ENCODE data around the gene C5orf58.
A peak's percentile ranks its signal among the peaks of the same experiment; 100 is the strongest.

Gene C5orf58

GRCh38 chr5:170206216-170206615 is 26.6 kb upstream of the C5orf58 start:
- Histone ChIP-seq H3K4ac (ENCODE audit: low read depth in 1 of 2, low read length in 2 of 2) (no peak overlapping the region), H3K79me1 (replicated peaks; ENCODE audit: low read length, poor library complexity, severe bottlenecking) (no peaks in the 10 kb centered on the region), H3K14ac (ENCODE audit: low read length in 2 of 2) (no peak overlapping the region), H3K9me3 (ENCODE audit: control insufficient read depth, low read length) (peaks cover 8% of the 10 kb centered on the region), H3K27ac (ENCODE audit: low read length, poor library complexity, severe bottlenecking) (no peak overlapping the region), H3K4me2 (ENCODE audit: low read length, poor library complexity, severe bottlenecking) (no peak overlapping the region), H3K36me3 (ENCODE audit: control insufficient read depth in 1 of 2, insufficient read depth in 2 of 2, low read depth in 1 of 2, low read length in 2 of 2) (no peaks in the 10 kb centered on the region), H2AFZ (ENCODE audit: low read depth, low read length) (no peak overlapping the region), H3K4me3 (ENCODE audit: insufficient read depth in 1 of 2, low read depth in 1 of 2, low read length in 2 of 2) (no peak overlapping the region), H3K27me3 (ENCODE audit: control insufficient read depth in 1 of 2, insufficient read depth in 1 of 2, low read length in 2 of 2) (peaks cover 8 to 41% of the 10 kb centered on the region in 2 experiments), H2BK15ac (ENCODE audit: low read depth, poor library complexity, severe bottlenecking) (no peak overlapping the region), H4K91ac (ENCODE audit: low read length) (no peak overlapping the region), H3K9ac (ENCODE audit: low read length) (no peak overlapping the region), H4K8ac (ENCODE audit: low read length) (no peak overlapping the region), H2BK5ac (ENCODE audit: low read depth, low read length, poor library complexity, severe bottlenecking) (no peak overlapping the region), H3K4me1 (ENCODE audit: control insufficient read depth, insufficient read depth, low read depth, low read length) (no peaks in the 10 kb centered on the region), H3K23ac (ENCODE audit: low read length in 2 of 2) (no peak overlapping the region), H2BK12ac (ENCODE audit: low read length in 2 of 2) (no peak overlapping the region), H2BK120ac (ENCODE audit: low read depth, low read length) (no peak overlapping the region), H2AK5ac (ENCODE audit: low read length, severe bottlenecking) (no peak overlapping the region), H3K18ac (ENCODE audit: low read depth in 1 of 2, low read length in 2 of 2) (no peak overlapping the region)
- WGBS: 67% methylated on average over 2 of the region's 3 CpGs
- DNase-seq: no peak

GRCh38 chr5:170206958-170207357 is 25.8 kb upstream of the C5orf58 start:
- H4K91ac ChIP-seq (ENCODE audit: low read length): no peak overlapping the region
- WGBS: 96% methylated on average over 8 of the region's 8 CpGs
- no peaks in the 10 kb centered on the region for H3K4me1 ChIP-seq (ENCODE audit: control insufficient read depth, insufficient read depth, low read depth, low read length)
- no peak overlapping the region for H3K18ac ChIP-seq (ENCODE audit: low read depth in 1 of 2, low read length in 2 of 2)
- no peak overlapping the region for H3K14ac ChIP-seq (ENCODE audit: low read length in 2 of 2)
- no peak overlapping the region for H2AK5ac ChIP-seq (ENCODE audit: low read length, severe bottlenecking)
- H2BK15ac ChIP-seq (ENCODE audit: low read depth, poor library complexity, severe bottlenecking): no peak overlapping the region
- H3K27me3 ChIP-seq (ENCODE audit: control insufficient read depth in 1 of 2, insufficient read depth in 1 of 2, low read length in 2 of 2): peaks cover 1 to 34% of the 10 kb centered on the region in 2 experiments
- H2BK120ac ChIP-seq (ENCODE audit: low read depth, low read length): no peak overlapping the region
- no peak overlapping the region for H2AFZ ChIP-seq (ENCODE audit: low read depth, low read length)
- no peak overlapping the region for H3K23ac ChIP-seq (ENCODE audit: low read length in 2 of 2)
- no peak overlapping the region for H4K8ac ChIP-seq (ENCODE audit: low read length)
- no peak overlapping the region for H3K27ac ChIP-seq (ENCODE audit: low read length, poor library complexity, severe bottlenecking)
- H3K9me3 ChIP-seq (ENCODE audit: control insufficient read depth, low read length): peaks cover 8% of the 10 kb centered on the region
- no peak overlapping the region for H3K4me2 ChIP-seq (ENCODE audit: low read length, poor library complexity, severe bottlenecking)
- no peaks in the 10 kb centered on the region for H3K36me3 ChIP-seq (ENCODE audit: control insufficient read depth in 1 of 2, insufficient read depth in 2 of 2, low read depth in 1 of 2, low read length in 2 of 2)
- DNase-seq: no peak
- H2BK12ac ChIP-seq (ENCODE audit: low read length in 2 of 2): no peak overlapping the region
- no peak overlapping the region for H2BK5ac ChIP-seq (ENCODE audit: low read depth, low read length, poor library complexity, severe bottlenecking)
- no peak overlapping the region for H3K4me3 ChIP-seq (ENCODE audit: insufficient read depth in 1 of 2, low read depth in 1 of 2, low read length in 2 of 2)
- no peaks in the 10 kb centered on the region for H3K79me1 ChIP-seq (replicated peaks; ENCODE audit: low read length, poor library complexity, severe bottlenecking)
- H3K4ac ChIP-seq (ENCODE audit: low read depth in 1 of 2, low read length in 2 of 2): no peak overlapping the region
- no peak overlapping the region for H3K9ac ChIP-seq (ENCODE audit: low read length)

GRCh38 chr5:170211575-170212334 is 21.0 kb upstream of the C5orf58 start:
- Histone ChIP-seq H2BK5ac (ENCODE audit: low read depth, low read length, poor library complexity, severe bottlenecking) (no peak overlapping the region), H4K8ac (ENCODE audit: low read length) (no peak overlapping the region), H3K4me3 (ENCODE audit: insufficient read depth in 1 of 2, low read depth in 1 of 2, low read length in 2 of 2) (no peak overlapping the region), H3K36me3 (ENCODE audit: control insufficient read depth in 1 of 2, insufficient read depth in 2 of 2, low read depth in 1 of 2, low read length in 2 of 2) (no peaks in the 10 kb centered on the region), H2BK15ac (ENCODE audit: low read depth, poor library complexity, severe bottlenecking) (no peak overlapping the region), H3K79me1 (replicated peaks; ENCODE audit: low read length, poor library complexity, severe bottlenecking) (no peaks in the 10 kb centered on the region), H3K23ac (ENCODE audit: low read length in 2 of 2) (no peak overlapping the region), H2AFZ (ENCODE audit: low read depth, low read length) (no peak overlapping the region), H3K9me3 (ENCODE audit: control insufficient read depth, low read length) (peaks cover 8% of the 10 kb centered on the region), H3K27me3 (ENCODE audit: control insufficient read depth in 1 of 2, insufficient read depth in 1 of 2, low read length in 2 of 2) (peaks cover 0 to 6% of the 10 kb centered on the region in 2 experiments), H3K18ac (ENCODE audit: low read depth in 1 of 2, low read length in 2 of 2) (no peak overlapping the region), H2AK5ac (ENCODE audit: low read length, severe bottlenecking) (no peak overlapping the region), H4K91ac (ENCODE audit: low read length) (no peak overlapping the region), H3K14ac (ENCODE audit: low read length in 2 of 2) (no peak overlapping the region), H3K4ac (ENCODE audit: low read depth in 1 of 2, low read length in 2 of 2) (no peak overlapping the region), H3K9ac (ENCODE audit: low read length) (no peak overlapping the region), H3K27ac (ENCODE audit: low read length, poor library complexity, severe bottlenecking) (no peak overlapping the region), H2BK12ac (ENCODE audit: low read length in 2 of 2) (no peak overlapping the region), H2BK120ac (ENCODE audit: low read depth, low read length) (no peak overlapping the region), H3K4me2 (ENCODE audit: low read length, poor library complexity, severe bottlenecking) (no peak overlapping the region), H3K4me1 (ENCODE audit: control insufficient read depth, insufficient read depth, low read depth, low read length) (no peaks in the 10 kb centered on the region)
- no peak for DNase-seq
- WGBS: 69% methylated on average over 1 of the region's 1 CpG

- Histone ChIP-seq H2BK15ac (ENCODE audit: low read depth, poor library complexity, severe bottlenecking) (no peak overlapping the region), H2AFZ (ENCODE audit: low read depth, low read length) (no peak overlapping the region), H3K4me3 (ENCODE audit: insufficient read depth in 1 of 2, low read depth in 1 of 2, low read length in 2 of 2) (no peak overlapping the region), H3K36me3 (ENCODE audit: control insufficient read depth in 1 of 2, insufficient read depth in 2 of 2, low read depth in 1 of 2, low read length in 2 of 2) (no peaks in the 10 kb centered on the region), H2BK12ac (ENCODE audit: low read length in 2 of 2) (no peak overlapping the region), H4K8ac (ENCODE audit: low read length) (no peak overlapping the region), H3K9ac (ENCODE audit: low read length) (no peak overlapping the region), H3K18ac (ENCODE audit: low read depth in 1 of 2, low read length in 2 of 2) (no peak overlapping the region), H3K14ac (ENCODE audit: low read length in 2 of 2) (no peak overlapping the region), H4K91ac (ENCODE audit: low read length) (no peak overlapping the region), H3K23ac (ENCODE audit: low read length in 2 of 2) (no peak overlapping the region), H2BK5ac (ENCODE audit: low read depth, low read length, poor library complexity, severe bottlenecking) (no peak overlapping the region), H3K4me2 (ENCODE audit: low read length, poor library complexity, severe bottlenecking) (no peak overlapping the region), H2AK5ac (ENCODE audit: low read length, severe bottlenecking) (no peak overlapping the region), H3K9me3 (ENCODE audit: control insufficient read depth, low read length) (no peaks in the 10 kb centered on the region), H3K4me1 (ENCODE audit: control insufficient read depth, insufficient read depth, low read depth, low read length) (peaks cover 4% of the 10 kb centered on the region), H3K79me1 (replicated peaks; ENCODE audit: low read length, poor library complexity, severe bottlenecking) (no peaks in the 10 kb centered on the region), H2BK120ac (ENCODE audit: low read depth, low read length) (no peak overlapping the region), H3K4ac (ENCODE audit: low read depth in 1 of 2, low read length in 2 of 2) (no peak overlapping the region), H3K27me3 (ENCODE audit: control insufficient read depth in 1 of 2, insufficient read depth in 1 of 2, low read length in 2 of 2) (peaks cover 0 to 5% of the 10 kb centered on the region in 2 experiments), H3K27ac (ENCODE audit: low read length, poor library complexity, severe bottlenecking) (no peak overlapping the region)
- peak; percentile 68 for DNase-seq
These were observed 16.4 kb upstream of the C5orf58 start for GRCh38 chr5:170216257-170216864.
